A549 (cell line): ENCODE results near the gene P3H1.
"Not testable (repeated sequence)": the region's sequence is repeated elsewhere in the genome, so short reads cannot be mapped to it uniquely, and the experiment has no call there.

Source experiments
- FOSL2 ChIP-seq, 2 experiments: fragments of 450-650 bp in 1 of 2; fragments of >200 bp in 1 of 2; sonication (Bioruptor Twin) in 1 of 2; formaldehyde crosslinking; IDR thresholded peaks; 2 replicates each; pipeline versions ENCODE4 v1.5.0 to v1.6.1; 2016 to 2020; ENCODE audit warnings: mild to moderate bottlenecking in 1 of 2, moderate library complexity in 1 of 2
- TF ChIP-seq, protein P1 (sequence below): fragments of 200-600 bp; sonication (generic); IDR thresholded peaks from 2 replicates; pipeline ENCODE4 v1.6.1; 2016; ENCODE audit warnings: antibody characterized with exemption, mild to moderate bottlenecking, moderate library complexity
- TF ChIP-seq, protein P2 (sequence below): fragments of 250-450 bp; sonication (Bioruptor Pico); IDR thresholded peaks from 2 replicates; pipeline ENCODE4 v1.5.0; 2021; ENCODE audit warnings: mild to moderate bottlenecking, moderate library complexity, borderline replicate concordance
- TF ChIP-seq, protein P3 (sequence below): fragments of >200 bp; sonication (Bioruptor Twin); formaldehyde crosslinking; IDR thresholded peaks from 3 replicates; pipeline ENCODE4 v1.5.1; 2016

DNA sequence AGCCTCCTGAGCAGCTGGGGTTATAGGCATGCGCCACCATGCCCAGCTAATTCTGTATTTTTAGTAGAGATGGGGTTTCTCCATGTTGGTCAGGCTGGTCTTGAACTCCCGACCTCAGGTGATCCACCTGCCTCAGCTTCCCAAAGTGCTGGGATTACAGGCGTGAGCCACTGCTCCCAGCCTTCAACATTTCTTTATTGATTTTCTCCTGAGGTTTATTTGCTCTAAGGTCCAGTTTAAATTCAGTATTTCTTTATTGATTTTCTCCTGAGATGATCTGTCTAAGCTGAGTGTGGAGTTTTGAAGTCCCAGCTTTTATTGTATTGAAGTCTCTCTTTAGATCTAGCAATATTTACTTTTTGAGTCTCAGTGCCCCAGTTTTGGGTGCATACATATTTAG, 54.0 kb downstream of the P3H1 start:
- TF ChIP-seq, protein P1, sequence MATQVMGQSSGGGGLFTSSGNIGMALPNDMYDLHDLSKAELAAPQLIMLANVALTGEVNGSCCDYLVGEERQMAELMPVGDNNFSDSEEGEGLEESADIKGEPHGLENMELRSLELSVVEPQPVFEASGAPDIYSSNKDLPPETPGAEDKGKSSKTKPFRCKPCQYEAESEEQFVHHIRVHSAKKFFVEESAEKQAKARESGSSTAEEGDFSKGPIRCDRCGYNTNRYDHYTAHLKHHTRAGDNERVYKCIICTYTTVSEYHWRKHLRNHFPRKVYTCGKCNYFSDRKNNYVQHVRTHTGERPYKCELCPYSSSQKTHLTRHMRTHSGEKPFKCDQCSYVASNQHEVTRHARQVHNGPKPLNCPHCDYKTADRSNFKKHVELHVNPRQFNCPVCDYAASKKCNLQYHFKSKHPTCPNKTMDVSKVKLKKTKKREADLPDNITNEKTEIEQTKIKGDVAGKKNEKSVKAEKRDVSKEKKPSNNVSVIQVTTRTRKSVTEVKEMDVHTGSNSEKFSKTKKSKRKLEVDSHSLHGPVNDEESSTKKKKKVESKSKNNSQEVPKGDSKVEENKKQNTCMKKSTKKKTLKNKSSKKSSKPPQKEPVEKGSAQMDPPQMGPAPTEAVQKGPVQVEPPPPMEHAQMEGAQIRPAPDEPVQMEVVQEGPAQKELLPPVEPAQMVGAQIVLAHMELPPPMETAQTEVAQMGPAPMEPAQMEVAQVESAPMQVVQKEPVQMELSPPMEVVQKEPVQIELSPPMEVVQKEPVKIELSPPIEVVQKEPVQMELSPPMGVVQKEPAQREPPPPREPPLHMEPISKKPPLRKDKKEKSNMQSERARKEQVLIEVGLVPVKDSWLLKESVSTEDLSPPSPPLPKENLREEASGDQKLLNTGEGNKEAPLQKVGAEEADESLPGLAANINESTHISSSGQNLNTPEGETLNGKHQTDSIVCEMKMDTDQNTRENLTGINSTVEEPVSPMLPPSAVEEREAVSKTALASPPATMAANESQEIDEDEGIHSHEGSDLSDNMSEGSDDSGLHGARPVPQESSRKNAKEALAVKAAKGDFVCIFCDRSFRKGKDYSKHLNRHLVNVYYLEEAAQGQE = not testable (repeated sequence)
- TF ChIP-seq, protein P2, sequence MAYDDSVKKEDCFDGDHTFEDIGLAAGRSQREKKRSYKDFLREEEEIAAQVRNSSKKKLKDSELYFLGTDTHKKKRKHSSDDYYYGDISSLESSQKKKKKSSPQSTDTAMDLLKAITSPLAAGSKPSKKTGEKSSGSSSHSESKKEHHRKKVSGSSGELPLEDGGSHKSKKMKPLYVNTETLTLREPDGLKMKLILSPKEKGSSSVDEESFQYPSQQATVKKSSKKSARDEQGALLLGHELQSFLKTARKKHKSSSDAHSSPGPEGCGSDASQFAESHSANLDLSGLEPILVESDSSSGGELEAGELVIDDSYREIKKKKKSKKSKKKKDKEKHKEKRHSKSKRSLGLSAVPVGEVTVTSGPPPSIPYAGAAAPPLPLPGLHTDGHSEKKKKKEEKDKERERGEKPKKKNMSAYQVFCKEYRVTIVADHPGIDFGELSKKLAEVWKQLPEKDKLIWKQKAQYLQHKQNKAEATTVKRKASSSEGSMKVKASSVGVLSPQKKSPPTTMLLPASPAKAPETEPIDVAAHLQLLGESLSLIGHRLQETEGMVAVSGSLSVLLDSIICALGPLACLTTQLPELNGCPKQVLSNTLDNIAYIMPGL (CRISPR knock-in tag) = not testable (repeated sequence)
- not testable (repeated sequence) for TF ChIP-seq FOSL2 (IDR thresholded peaks at IDR 0.05); FOSL2 (CRISPR knock-in tag; IDR thresholded peaks at IDR 0.05)
- TF ChIP-seq, protein P3, sequence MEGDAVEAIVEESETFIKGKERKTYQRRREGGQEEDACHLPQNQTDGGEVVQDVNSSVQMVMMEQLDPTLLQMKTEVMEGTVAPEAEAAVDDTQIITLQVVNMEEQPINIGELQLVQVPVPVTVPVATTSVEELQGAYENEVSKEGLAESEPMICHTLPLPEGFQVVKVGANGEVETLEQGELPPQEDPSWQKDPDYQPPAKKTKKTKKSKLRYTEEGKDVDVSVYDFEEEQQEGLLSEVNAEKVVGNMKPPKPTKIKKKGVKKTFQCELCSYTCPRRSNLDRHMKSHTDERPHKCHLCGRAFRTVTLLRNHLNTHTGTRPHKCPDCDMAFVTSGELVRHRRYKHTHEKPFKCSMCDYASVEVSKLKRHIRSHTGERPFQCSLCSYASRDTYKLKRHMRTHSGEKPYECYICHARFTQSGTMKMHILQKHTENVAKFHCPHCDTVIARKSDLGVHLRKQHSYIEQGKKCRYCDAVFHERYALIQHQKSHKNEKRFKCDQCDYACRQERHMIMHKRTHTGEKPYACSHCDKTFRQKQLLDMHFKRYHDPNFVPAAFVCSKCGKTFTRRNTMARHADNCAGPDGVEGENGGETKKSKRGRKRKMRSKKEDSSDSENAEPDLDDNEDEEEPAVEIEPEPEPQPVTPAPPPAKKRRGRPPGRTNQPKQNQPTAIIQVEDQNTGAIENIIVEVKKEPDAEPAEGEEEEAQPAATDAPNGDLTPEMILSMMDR = not testable (repeated sequence)
